Fibroblast of villous mesenchyme (primary cell): ENCODE measurements around the gene HIGD2A. TPM values are rescaled to one million over a fixed set of nuclear protein-coding genes. Genes with fewer than 3 reads are reported as not detected.

Experiments used
- DNase-seq: peaks from one replicate; pipeline ENCODE4 v3.0.0-alpha.2; 2010; ENCODE audit warnings: low read depth
- H3K4me3 ChIP-seq: 2 replicates; pipeline ENCODE4 v1.5.1; 2011; ENCODE audit warnings: low read depth, mild to moderate bottlenecking, low read length
- total RNA-seq: library from RNA; depleted of rRNA; stranded (reverse); fragments of >200 nt; gene quantifications from 2 replicates; pipeline ENCODE4 v1.2.3, GENCODE V29; 2012
- TF ChIP-seq, protein P1 (sequence below): IDR thresholded peaks from 2 replicates; pipeline ENCODE4 v1.5.1; 2012; ENCODE audit warnings: low read depth, mild to moderate bottlenecking, low read length; ENCODE audit not compliant: insufficient read depth

The HIGD2A gene
- total RNA-seq, 1 donor: 19.0 TPM

DNA sequence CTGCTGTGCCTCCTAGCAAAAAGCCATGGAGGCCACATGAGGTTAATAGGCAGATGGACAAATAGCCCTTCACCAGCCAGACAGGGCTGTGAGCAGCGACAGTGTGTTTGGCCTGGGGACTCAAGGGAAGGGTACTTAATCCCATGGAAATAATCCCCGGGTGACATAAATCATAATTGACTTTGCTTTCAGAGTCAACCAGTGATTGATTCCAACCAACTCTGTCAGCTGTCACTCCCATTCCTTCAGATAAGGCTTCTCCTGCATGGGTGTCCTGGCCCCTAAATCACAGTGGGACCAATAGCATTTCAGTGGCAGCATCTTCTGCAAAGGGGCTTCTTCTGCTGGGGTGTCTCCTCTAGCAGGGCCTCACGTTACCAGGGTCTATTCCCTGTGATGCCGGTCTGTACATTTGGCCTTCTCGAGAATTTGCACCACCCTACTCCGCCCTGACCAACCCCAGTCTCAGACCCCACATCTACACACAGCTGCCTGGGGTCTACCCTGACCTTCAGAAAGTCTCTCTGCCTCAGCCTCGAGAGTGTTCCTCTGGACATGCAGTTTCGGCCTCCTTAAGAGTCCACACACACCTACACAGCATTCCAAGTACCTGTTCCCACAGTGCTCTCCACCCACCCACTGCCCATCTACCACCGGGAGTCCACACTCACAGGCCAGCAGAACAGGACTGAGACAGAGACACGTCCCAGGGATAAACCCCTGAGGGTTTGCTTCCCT is 24.1 kb downstream of the HIGD2A start:
- TF ChIP-seq, protein P1, sequence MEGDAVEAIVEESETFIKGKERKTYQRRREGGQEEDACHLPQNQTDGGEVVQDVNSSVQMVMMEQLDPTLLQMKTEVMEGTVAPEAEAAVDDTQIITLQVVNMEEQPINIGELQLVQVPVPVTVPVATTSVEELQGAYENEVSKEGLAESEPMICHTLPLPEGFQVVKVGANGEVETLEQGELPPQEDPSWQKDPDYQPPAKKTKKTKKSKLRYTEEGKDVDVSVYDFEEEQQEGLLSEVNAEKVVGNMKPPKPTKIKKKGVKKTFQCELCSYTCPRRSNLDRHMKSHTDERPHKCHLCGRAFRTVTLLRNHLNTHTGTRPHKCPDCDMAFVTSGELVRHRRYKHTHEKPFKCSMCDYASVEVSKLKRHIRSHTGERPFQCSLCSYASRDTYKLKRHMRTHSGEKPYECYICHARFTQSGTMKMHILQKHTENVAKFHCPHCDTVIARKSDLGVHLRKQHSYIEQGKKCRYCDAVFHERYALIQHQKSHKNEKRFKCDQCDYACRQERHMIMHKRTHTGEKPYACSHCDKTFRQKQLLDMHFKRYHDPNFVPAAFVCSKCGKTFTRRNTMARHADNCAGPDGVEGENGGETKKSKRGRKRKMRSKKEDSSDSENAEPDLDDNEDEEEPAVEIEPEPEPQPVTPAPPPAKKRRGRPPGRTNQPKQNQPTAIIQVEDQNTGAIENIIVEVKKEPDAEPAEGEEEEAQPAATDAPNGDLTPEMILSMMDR: no peak
- no peak for DNase-seq
- no peak overlapping the region for H3K4me3 ChIP-seq

DNA sequence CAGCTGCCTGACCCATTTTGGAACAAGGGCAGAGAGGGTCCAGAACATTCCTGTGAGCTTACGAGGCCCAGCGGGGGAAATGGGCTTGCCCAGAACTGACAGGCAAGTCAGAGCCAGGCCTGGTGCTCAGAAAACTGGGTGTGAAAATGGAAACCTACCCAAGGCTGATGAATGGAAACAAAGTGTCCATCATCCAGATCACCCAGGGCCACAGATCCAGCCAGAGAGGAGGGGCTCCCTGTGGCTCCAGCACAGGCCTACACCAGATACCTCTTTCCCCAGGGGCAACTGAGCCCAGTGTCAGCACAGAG is 24.7 kb downstream of the HIGD2A start:
- TF ChIP-seq, protein P1: no peak
- H3K4me3 ChIP-seq: no peak overlapping the region
- DNase-seq: no peak

DNA sequence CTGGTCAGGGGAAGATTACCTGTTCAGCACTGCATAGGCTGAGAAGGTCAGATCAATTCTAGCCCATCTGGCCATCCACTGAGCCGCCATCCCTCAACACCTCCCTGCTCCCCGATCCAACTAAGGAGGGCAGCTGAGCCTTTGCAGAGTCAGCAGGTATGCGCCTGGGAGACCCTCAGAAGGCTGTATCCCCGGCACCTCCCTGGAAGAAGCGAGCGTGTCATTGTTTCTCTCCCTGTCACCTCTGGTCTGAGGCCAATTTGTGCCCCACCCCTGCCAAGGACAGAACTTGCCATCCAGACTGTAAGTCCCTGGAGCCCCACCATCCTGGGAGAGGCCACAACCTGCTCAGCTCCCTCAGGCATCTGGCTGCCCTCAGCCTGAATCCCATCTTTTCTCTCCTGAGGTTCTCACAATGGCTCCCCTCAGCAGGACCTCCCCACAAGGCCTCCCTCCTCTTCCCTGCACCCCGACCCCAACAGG is 25.2 kb downstream of the HIGD2A start:
- no peak for DNase-seq
- no peak overlapping the region for H3K4me3 ChIP-seq
- TF ChIP-seq, protein P1: no peak

DNA sequence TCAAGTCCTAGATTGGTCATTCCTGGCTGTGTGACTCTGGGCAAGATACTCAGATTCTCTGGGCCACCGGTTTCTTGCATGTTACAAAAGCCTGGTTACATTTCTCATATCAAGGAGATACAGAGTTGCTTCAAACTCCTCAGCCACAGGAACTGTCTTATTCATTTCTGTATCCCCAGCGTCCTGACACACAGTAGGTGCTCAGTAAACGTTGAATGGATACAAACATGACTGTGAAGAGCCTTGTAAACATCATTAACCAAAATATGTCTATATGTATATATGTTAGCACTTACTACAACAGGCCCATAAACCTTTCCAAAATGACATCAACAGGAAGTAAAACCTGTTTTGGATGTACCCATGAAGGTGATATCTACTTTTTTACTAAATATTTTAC is 26.2 kb downstream of the HIGD2A start:
- TF ChIP-seq, protein P1: no peak
- no peak overlapping the region for H3K4me3 ChIP-seq
- no peak for DNase-seq

DNA sequence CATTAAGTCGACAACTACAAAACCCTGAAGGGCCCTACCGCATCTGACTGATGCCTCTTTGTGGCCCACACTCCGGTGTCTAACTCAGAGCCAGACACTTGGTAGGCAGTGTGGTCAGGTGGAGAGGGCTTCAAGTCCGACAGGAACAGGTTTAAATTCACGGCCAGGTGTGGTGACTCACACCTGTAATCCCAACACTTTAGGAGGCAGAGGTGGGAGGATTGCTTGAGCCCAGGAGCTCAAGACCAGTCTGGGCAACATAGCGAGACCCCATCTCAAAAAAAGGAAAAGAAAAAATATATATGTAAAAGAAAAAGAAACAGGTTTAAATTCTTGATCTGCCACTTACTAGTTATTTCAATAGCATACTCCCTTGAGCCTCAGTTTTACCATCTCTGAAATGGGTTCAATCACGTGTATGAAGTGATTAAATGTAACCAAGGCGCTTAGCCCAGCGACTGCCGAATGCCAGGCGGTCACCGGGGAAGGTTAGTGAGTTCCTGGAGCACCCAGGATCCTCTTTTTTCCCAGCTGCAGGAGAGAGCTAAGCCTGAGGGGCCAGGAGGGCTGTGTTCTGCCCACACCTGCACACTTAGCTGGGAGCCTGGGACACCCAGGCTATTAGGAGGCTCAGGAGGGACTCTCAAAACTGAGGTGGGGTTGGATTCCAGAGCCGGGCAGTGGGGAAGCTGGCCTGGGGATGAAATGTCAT is 26.8 kb downstream of the HIGD2A start:
- peak overlapping the region; percentile 84 for H3K4me3 ChIP-seq
- TF ChIP-seq, protein P1: no peak
- no peak for DNase-seq

DNA sequence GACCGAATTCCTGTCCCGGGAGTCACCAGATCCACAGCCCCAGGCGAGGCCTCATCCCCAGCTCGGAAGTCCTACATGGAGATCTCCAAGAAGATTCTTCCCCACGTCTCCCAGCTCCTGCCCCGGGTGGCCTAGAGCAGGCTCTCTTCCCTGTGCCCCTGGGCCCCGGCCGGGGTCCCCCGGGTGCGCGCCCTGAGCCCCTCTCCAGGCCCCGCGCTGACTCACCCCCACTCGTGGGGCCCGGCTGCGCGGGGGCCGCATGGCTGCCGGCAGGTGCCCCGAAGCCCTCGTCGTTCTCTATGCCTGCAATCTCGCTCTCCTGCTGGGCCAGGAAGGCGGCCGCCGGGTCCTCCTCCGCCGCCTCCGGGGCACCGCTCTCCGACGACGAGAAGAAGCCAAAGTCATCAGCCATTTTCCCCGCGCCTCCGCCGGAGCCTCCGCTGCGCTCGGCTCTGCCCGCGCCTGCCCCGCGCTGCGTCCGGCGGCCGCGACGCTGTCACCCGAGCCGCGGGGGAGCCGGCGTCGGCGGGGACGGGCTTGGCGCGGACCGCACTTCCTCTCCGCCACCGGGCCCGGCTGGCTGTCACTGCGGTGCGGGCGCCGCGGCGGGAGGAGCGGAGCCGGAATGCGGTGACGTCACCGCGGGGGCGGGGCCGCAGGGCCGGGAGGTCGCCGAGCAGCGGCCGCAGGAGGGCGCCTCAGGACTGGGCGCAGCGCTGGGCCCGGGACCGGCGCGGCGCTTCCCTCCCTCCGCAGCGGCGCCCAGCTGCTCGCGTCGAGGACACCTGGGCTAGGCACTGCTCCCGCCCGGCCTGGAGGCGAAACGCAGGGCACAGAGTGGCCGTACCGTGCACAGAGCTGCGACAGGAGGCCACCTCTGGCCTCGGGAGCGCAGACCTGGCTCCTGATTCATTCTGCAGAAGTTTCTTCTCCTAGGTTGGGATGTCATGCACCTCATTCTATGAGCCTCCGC is 27.7 kb downstream of the HIGD2A start, which contains the start of gene CLTB:
Gene CLTB, minus strand, starts transcription at position 588 of the 973 bp plus-strand sequence. Its CDS starts 176 bp downstream, at position 412.
- TF ChIP-seq, protein P1: peak; percentile 43
- DNase-seq: peak; percentile 86
- peak within 1 kb of the TSS; percentile 84 for H3K4me3 ChIP-seq
